ENCODE results near the gene RNF44. TPM values are rescaled to one million over a fixed set of nuclear protein-coding genes. Genes with fewer than 3 reads are reported as not detected.

Gene RNF44
- total and polyA plus RNA-seq, 2 of the 13 experiments (the other 11 are each of a cell fraction or from before 2014, with no cell fraction given): 9.2 to 16.8 TPM

DNA sequence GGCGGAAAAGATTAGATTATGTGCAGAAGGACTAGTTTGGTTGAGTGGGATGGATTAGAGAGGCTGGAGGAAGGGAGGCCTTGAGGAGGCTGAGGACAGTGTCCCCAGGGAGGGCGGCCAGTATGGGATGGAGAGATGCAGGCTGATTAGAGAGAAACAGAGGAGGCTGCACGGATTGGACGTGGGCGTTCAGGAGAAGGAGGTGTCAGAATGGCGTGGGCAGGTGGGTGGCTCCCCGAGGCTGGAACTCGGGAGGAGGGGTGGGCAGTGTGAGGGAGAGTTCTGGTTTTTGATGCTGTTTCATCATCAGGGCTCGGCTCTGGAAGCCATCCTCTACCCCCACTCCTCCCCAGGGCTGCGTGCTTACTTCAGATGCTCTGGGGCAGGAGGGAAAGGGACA, 25.0 kb upstream of the RNF44 start:
- H3K4me1 ChIP-seq (ENCODE audit: insufficient read depth, low read length): peaks cover 11% of the 10 kb centered on the region; the same call in 1 of the 2 replicates
- DNase-seq (ENCODE audit: low spot score) (no peak), ATAC-seq (no peak), FAIRE-seq (no peak)
- no peaks in the 10 kb centered on the region for H4K20me1 ChIP-seq (ENCODE audit: insufficient read depth, low read length)
- no peak overlapping the region for H3K27ac ChIP-seq (ENCODE audit: extremely low read length, insufficient read depth, low read length)
- 95% methylated on average over 10 of the region's 10 CpGs for WGBS (ENCODE audit: low lambda C conversion rate)
- no TSS peak for BruUV-seq (replicated peaks)
- CTCF ChIA-PET (ENCODE audit: low intra/inter-chr PET ratio, low total read pairs): no interaction called here
- no peak for TF ChIP-seq ZSCAN31 (CRISPR knock-in tag; IDR thresholded peaks at IDR 0.05; ENCODE audit: low read depth)
- no peak for TF ChIP-seq SNRNP70 (IDR thresholded peaks at IDR 0.05; ENCODE audit: low read depth, low read length)
- TF ChIP-seq ASH2L (IDR thresholded peaks at IDR 0.05; ENCODE audit: insufficient read length, low read depth, low read length): no peak
- TF ChIP-seq, protein P1, sequence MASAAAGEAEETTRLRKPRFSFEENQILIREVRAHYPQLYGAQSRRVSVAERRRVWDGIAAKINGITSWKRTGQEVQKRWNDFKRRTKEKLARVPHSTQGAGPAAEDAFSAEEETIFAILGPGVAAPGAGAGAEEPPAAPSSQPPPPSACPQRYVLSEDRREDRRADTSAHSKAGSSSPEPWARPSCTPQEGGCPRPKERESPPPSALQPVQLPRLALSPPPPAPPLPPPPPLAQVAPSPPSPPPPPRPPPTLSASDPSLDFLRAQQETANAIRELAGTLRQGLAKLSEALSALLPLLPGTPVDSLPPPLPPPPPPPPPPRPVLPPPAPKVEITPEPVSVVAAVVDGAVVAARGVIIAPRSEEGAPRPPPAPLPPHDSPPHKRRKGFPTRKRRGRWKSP (CRISPR knock-in tag; IDR thresholded peaks at IDR 0.05): no peak
- TF ChIP-seq RFXAP (CRISPR knock-in tag; IDR thresholded peaks at IDR 0.05; ENCODE audit: borderline replicate concordance): no peak
- TF ChIP-seq, protein P2, sequence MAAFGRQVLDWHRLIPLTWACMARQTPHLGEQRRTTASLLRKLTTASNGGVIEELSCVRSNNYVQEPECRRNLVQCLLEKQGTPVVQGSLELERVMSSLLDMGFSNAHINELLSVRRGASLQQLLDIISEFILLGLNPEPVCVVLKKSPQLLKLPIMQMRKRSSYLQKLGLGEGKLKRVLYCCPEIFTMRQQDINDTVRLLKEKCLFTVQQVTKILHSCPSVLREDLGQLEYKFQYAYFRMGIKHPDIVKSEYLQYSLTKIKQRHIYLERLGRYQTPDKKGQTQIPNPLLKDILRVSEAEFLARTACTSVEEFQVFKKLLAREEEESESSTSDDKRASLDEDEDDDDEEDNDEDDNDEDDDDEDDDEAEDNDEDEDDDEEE (CRISPR knock-in tag; IDR thresholded peaks at IDR 0.05): no peak
- no peak for TF ChIP-seq ZBTB1 (CRISPR knock-in tag; IDR thresholded peaks at IDR 0.05; ENCODE audit: borderline replicate concordance)
- TF ChIP-seq, protein P3, sequence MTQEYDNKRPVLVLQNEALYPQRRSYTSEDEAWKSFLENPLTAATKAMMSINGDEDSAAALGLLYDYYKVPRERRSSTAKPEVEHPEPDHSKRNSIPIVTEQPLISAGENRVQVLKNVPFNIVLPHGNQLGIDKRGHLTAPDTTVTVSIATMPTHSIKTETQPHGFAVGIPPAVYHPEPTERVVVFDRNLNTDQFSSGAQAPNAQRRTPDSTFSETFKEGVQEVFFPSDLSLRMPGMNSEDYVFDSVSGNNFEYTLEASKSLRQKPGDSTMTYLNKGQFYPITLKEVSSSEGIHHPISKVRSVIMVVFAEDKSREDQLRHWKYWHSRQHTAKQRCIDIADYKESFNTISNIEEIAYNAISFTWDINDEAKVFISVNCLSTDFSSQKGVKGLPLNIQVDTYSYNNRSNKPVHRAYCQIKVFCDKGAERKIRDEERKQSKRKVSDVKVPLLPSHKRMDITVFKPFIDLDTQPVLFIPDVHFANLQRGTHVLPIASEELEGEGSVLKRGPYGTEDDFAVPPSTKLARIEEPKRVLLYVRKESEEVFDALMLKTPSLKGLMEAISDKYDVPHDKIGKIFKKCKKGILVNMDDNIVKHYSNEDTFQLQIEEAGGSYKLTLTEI (CRISPR knock-in tag; conservative IDR thresholded peaks at IDR 0.05): no peak
- TF ChIP-seq, protein P4, sequence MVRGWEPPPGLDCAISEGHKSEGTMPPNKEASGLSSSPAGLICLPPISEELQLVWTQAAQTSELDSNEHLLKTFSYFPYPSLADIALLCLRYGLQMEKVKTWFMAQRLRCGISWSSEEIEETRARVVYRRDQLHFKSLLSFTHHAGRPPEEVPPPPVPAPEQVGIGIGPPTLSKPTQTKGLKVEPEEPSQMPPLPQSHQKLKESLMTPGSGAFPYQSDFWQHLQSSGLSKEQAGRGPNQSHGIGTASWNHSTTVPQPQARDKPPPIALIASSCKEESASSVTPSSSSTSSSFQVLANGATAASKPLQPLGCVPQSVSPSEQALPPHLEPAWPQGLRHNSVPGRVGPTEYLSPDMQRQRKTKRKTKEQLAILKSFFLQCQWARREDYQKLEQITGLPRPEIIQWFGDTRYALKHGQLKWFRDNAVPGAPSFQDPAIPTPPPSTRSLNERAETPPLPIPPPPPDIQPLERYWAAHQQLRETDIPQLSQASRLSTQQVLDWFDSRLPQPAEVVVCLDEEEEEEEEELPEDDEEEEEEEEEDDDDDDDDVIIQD (CRISPR knock-in tag; IDR thresholded peaks at IDR 0.05; ENCODE audit: low read depth): no peak
- TF ChIP-seq SMAD3 (CRISPR knock-in tag; IDR thresholded peaks at IDR 0.05): no peak
- TF ChIP-seq, protein P5, sequence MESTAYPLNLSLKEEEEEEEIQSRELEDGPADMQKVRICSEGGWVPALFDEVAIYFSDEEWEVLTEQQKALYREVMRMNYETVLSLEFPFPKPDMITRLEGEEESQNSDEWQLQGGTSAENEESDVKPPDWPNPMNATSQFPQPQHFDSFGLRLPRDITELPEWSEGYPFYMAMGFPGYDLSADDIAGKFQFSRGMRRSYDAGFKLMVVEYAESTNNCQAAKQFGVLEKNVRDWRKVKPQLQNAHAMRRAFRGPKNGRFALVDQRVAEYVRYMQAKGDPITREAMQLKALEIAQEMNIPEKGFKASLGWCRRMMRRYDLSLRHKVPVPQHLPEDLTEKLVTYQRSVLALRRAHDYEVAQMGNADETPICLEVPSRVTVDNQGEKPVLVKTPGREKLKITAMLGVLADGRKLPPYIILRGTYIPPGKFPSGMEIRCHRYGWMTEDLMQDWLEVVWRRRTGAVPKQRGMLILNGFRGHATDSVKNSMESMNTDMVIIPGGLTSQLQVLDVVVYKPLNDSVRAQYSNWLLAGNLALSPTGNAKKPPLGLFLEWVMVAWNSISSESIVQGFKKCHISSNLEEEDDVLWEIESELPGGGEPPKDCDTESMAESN (CRISPR knock-in tag; conservative IDR thresholded peaks at IDR 0.05): no peak
- TF ChIP-seq FIP1L1 (IDR thresholded peaks at IDR 0.05; ENCODE audit: borderline replicate concordance, insufficient read depth, low read depth, low read length): no peak
- TF ChIP-seq, protein P6, sequence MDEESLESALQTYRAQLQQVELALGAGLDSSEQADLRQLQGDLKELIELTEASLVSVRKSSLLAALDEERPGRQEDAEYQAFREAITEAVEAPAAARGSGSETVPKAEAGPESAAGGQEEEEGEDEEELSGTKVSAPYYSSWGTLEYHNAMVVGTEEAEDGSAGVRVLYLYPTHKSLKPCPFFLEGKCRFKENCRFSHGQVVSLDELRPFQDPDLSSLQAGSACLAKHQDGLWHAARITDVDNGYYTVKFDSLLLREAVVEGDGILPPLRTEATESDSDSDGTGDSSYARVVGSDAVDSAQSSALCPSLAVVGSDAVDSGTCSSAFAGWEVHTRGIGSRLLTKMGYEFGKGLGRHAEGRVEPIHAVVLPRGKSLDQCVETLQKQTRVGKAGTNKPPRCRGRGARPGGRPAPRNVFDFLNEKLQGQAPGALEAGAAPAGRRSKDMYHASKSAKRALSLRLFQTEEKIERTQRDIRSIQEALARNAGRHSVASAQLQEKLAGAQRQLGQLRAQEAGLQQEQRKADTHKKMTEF (CRISPR knock-in tag; IDR thresholded peaks at IDR 0.05): no peak
- TF ChIP-seq KMT2A (CRISPR knock-in tag; IDR thresholded peaks at IDR 0.05): no peak
- no peaks in the 10 kb centered on the region for H3K27me3 ChIP-seq (ENCODE audit: control insufficient read depth in 1 of 2, insufficient read depth in 2 of 2, low read length in 2 of 2)
- H2AFZ ChIP-seq (ENCODE audit: low read length): no peak overlapping the region
- no peak overlapping the region for H3K9ac ChIP-seq (ENCODE audit: insufficient read depth, low read depth, low read length)
- no peak overlapping the region for H3K4me3 ChIP-seq (replicated peaks in 1 of 3; ENCODE audit: insufficient read depth in 1 of 3, low read depth in 2 of 3, low read length in 3 of 3)
- in situ Hi-C loops (cut with HindIII; ENCODE audit: extremely low pct_ligation_motif_present, low pct_unique_long_range_greater_than_20kb) (no loop called here), intact Hi-C loops (cut with micrococcal nuclease; ENCODE audit: unreplicated experiment) (no loop called here)
- H3K79me2 ChIP-seq (ENCODE audit: insufficient read depth, low read length): no peaks in the 10 kb centered on the region
- POLR2A ChIA-PET: no interaction called here
- no peaks in the 10 kb centered on the region for H3K9me3 ChIP-seq (ENCODE audit: low read length)
- H3K36me3 ChIP-seq (replicated peaks in 1 of 2; ENCODE audit: control insufficient read depth in 1 of 2, insufficient read depth in 2 of 2, low read length in 2 of 2): no peaks in the 10 kb centered on the region
- H3K4me2 ChIP-seq (ENCODE audit: low read depth, low read length): no peak overlapping the region

All from HepG2 (cell line).